T-helper 1 cell (primary cell): ENCODE results near the gene FICD.
"Not testable (repeated sequence)": the region's sequence is repeated elsewhere in the genome, so short reads cannot be mapped to it uniquely, and the experiment has no call there.

Experiments
- DNase-seq, 5 donors: peaks; one replicate each; pipeline ENCODE4 v3.0.0-alpha.2; 2012 to 2020
- total RNA-seq, 4 donors: gene quantifications; one replicate each; lab custom pipeline; 2026; lab: John Stamatoyannopoulos, UW

The FICD gene
- 4.4 to 5.6 (median 5.1) reads per million in 4 donors for total RNA-seq

DNA sequence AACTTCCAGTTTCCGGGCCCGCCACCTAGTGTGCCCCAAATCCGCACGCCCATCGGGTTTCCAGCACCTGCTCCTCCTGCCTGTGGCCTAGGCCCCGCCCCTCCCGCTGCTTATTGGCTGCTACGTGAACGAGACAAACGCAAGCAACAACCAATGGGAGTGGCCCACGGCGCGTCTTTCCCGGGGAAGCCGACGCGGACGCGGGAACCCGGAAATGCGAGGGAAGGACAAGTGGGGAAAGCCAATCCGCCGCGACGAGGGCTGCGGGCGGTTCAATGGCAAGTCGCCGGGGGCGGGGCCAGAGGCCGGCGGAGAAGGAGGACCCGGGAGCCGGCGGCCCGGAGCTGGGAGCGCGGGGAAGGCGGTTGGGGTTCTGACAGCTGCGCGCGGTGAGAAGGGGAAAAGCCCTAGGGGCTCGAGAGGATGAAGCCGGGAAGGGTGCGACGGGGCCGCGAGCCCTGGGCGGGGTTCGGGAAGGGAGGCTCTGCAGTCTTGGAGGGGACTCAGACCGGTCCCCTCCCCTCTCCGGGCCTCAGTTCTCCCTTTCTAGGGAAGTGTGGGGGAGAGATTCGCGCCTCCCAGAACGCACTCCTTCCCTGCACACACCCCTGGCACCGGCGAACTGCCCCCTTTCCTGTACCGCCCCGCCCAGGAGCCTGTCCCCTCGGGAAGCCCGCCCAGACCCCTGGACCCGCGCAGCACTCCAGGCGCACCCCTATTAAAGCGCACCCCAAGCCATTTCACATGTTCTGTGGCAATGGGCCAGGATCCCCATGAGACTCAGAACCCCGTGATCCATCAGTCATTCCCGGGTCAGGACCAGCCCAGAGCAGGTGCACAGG is at the start of gene FICD:
Gene FICD (plus strand): TSS at position 305 of the 842 bp plus-strand sequence. CDS start 1,696 bp downstream, outside the sequence.
- peak; percentile 99 to 100 (median 99) for DNase-seq

DNA sequence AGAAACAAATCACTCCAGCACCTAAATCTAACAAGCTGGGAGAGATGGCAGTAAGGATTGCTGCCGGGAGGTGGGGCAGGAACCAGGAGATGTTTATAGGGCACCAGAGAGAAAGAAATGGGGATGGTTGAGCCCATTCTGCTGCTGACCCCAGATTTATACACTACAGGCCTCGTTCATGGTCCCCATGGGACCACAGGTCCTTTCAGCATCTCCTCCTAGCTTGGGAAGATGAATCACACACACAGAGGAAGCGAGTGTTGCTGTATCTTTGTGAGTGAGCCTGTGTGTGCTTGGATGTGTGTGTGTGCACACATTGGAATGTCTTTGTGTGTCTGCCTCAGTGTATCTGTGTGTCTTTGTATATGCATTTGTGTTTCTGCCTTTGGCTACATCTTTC is 49.7 kb upstream of the FICD start:
- DNase-seq, result no peak

DNA sequence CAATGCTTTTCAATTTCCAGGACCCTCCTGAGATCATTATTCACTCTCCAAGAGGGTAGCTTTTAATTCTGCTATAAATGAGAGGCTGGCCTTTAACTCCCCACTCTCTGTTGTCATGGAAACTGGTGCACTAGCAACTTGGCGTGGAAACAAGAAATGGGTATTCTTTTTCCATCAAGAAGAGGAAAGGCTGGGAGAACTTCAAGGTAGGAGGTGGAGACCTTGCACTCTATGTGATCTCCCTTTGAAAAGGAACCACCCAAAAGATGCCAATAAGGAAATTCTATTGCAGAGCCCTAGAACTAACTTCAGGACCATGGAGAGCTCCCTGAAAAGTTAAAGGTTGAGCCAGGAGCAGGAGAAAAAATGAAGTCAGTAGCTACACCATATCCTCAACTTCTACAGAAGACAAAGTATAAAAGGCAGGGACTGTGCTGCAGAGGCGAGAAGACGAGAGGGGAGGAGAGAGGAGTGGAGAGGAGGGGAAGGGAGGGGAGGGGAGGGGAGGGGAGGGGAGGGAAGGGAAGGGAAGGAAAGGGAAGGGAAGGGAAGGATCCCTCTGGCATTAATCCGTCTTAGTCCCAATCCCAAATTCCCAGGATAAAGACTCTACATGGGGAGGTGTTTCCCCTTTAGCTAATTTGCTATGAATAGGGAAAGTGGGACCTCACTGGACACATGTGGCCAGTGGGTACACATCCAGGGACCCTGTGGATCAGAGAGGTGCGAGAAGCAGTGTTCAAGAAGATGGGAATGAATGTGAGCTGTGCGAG is 46.7 kb upstream of the FICD start:
- no peak for DNase-seq

DNA sequence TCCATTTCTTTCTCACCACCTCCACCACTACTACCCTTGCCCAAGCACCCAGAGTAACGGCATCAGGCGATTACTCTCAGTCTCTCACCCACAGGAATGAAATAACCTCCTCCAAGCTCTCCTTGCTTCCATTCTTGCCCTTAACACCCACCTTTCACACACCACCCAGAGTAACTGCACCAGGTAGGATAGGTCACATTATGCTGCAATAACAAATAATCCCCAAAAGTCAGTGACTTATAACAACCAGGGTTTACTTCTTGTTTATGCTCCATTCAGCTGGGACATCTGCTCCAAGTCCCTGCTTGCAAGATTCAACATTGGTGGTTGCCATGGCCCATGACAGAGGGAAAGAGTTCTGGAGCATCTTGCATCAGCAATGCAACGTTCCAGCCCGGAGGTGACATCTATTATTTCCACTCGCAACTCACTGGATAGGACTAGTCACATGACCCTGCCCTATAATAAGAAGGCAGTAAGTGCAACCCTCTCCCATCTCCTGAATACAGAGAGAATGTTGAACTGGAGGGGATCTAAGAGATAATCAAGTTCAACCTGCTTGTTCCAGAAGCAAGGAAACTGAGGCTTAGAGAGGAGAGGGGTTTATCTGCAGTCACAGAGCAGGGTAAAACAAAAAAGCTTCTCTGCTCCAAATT is 41.5 kb upstream of the FICD start:
- DNase-seq, result no peak

DNA sequence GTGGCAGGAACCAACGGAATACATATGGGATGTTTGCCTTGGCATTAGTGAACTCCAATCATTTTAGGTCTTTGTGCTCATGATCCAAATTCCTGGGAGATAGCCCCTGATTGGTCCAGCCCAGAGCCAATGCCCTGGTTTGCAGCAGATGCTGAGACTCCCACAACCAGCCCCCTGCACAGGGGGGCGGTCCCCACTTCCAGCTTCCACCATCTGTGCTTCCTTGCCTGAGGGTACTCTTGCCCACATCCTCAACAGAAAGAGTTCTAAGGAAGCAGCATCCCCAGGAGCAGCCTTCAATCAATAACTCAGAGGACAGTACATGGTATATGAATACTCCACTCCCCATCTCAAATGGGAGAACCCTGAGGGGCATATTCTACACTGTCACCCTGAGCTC is 39.7 kb upstream of the FICD start:
- DNase-seq, result no peak

DNA sequence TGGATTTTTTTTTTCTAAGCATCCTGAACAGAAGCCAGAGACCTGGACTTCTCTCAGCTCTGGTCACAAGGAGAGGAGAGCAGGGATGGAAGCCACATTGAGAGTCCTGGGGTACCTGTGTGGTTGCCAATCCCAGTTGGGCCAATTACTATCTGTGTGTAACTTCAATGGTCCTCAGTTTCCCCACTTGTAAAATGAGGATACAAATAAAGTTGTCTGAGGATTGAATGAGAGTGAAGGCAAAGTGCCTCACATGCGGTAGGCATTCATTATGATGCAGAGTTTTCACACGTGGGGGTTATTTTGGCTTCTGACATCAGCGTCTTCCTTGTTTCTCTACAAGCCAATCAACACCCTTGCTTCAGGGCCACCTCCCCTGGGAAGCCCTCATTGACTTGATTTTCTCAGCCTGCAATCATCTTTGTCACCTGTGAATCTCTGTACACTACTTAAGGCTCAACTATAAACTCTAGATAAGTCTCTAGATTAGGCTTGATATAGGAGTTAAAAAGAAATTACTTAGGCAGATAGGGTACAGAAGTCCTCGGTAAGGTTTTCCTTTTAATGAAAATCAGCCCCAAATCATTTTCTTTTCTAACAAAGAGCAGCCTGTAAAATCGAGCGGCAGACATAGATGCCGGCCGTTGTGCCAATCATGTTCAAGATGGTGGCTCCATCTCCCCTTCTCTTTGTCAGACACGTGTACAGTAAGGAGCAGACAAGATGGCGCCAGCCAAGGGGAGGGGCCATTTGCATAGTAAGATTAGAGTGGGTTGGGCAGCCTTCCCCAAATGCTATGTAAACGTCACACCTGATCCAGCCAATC is 37.8 kb upstream of the FICD start:
- no peak for DNase-seq

DNA sequence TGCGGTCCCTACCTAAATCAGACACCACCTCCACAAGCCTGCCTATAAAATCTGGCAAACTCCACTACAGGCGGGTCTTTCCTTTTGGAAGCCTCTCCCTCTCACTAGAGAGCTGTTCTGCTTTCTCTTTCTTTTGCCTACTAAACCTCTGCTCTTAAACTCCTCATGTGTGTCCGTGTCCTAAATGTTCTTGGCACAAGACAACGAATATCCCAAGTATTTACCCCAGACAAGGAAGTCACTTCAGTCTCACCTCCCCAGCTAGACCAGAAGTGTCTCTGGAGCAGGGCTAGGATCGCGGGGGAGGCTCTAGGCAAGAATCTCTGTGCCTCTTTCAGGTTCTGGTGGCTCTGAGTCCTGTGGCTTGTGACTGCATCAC is 37.2 kb upstream of the FICD start:
- DNase-seq, result no peak

DNA sequence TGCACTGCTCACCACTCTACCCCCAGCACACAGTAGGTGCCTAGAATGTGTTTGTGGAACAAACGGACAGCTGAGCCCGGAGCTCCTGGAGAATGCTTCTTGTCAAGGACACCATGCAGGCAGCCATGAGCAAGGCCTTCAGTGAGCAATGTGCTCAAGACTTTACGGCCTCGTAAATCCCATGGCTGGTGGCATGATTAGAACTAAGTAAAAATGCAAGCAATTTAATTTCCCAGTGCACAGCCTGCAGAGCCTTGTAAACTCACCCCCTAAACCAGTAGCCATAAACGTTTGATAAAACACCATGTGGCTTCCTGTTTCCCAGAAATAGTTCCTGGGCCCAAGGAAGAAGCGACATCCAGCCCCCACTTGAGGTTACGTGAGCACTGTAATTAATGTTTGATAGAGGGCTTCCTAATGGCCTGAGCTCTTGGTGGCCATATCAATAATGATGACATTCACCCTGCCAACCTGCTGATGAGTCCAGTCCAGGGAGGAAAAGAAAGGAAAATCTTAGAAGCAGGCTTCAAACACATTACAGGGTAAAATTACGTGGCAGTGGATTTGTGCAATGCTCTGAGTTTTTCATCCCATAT is 36.4 kb upstream of the FICD start:
- DNase-seq, result no peak

DNA sequence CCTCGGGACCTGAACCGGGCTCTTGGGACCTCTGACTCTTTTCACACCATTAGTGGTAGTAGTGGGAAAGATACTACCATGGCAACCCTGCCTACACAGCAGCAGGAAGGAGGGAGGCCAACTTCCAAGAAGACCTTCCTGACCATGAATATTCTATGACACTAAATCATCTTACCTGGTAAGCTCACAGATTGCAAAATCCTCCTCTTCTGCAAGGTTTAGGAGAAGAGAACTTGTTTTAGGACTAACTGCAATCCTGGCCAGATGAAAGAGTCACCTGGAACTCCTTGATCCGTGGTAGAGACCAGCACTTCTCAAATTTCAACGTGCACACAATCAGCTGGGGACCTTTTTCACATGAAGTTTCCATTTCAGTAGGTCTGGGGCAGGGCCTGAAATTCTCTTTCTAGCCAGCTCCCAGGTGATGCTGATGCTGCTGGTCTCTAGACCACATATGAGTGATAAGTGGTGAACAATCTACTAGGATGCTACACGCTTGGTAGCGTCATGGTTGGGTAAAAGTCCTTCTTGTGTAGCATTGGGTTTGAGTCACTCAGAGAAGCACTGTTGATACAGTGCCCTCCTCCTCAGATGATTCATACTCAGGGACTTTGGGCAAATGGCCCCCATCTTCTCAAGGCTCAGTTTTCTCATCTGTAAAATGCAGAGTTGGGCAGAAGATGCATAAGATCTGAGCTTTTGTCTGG is 35.6 kb upstream of the FICD start:
- no peak for DNase-seq

DNA sequence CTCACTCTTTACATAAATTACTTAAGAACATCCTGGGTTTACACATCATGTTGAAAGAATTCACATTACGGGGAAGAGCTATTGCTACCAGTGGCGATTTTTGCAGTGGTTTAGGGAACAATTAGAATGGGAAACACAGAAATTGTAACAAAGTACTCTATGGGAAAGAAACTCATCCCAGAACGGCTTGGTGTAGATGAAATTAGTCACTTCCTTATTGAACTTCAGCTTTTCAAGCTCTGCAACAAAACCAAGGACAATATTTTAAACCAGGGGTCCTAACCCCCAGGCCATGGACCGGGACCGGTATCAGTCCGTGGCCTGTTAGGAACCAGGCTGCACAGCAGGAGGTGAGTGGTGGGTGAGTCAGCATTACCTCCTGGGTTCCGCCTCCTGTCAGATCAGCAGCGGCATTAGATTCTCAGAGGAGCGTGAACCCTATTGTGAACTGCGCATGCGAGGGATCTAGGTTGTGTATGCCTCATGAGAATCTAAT is 32.3 kb upstream of the FICD start:
- DNase-seq, result no peak

DNA sequence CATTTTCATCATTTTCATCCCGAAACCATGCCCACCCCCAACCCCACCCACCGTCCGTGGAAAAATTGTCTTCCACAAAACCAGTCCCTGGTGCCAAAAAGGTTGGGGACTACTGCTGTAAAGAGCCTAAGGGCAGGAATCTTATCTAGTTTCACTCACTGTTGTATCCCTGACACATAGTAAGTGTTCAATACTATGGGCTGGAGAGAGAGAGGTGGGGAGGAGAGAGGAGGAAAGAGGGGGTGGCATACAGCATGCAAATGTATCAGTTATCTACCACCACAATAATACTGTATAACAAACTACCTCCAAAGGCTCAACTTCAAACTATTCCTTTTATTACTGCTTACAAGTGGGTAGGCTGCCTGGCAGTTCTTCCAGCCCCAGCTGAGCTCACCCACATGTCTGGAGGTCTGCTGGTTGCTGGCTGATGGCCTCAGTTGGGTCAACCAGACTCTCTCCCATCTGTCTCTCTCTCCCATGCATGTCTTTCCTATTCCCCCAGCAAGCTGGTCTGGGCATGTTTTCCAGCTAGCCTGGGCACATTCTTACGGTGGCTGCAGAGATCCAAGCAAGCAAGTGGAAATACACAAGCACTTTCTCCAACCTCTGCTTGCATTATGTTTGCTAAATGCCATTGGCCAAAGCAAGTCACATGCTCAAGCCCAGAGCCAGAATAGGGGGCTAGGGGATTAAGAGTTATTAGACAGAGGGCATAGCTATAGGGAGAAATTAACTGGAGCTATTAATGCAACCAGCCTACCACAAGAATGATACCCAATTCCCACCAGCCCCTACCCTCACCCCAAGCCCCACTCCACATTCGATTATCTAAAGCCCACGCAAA is 31.6 kb upstream of the FICD start:
- no peak for DNase-seq

DNA sequence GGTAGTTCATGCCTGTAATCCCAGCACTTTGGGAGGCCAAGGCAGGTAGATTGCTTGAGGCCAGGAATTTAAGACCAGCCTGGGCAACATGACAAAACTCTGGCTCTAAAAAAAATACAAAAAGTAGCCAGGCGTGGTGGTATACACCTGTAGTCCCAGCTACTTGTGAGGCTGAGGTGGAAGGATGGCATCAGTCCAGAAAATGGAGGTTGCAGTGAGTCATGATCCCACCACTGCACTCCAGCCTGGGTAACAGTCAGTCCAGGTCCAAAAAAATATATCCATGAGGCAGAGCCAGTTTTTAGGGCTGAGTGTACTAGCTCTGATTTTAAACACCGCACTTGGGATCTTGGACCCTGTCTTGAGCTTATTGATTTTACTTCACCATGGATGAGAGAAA is 30.6 kb upstream of the FICD start:
- DNase-seq, result no peak

DNA sequence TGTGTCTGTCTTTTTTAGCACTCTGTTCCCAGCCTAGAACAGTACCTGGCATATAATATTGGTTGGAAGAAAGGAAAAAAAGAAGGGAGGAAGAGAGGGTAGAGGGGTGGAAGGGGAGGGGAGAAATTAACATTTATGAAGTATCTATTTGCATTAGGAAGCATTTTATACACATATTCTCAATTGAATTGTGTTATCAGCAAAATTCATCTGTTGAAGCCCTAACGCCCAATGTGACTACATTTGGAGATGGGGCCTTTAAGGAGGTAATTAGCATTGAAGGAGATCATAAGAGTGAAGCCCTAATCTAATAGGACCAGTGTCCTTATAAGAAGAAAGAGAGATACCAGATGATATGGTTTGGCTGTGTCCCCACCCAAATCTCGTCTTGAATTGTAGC is 30.2 kb upstream of the FICD start:
- DNase-seq, result no peak

DNA sequence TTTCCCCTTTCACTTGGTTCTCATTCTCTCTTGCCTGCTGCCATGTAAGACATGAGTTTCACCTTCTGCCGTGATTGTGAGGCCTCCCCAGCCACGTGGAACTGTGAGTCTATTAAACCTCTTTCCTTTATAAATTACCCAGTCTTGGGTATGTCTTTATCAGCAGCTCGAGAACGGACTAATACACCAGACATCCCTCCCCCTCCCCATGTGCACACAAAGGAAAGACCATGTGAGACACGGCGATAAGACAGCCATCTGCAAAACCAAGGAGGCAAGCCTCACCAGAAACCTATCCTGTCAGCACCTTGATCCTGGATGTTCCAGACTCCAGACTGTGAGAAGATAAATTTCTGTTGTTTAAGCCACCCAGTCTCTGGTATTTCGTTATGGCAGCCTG is 29.7 kb upstream of the FICD start:
- DNase-seq, result not testable (repeated sequence)

DNA sequence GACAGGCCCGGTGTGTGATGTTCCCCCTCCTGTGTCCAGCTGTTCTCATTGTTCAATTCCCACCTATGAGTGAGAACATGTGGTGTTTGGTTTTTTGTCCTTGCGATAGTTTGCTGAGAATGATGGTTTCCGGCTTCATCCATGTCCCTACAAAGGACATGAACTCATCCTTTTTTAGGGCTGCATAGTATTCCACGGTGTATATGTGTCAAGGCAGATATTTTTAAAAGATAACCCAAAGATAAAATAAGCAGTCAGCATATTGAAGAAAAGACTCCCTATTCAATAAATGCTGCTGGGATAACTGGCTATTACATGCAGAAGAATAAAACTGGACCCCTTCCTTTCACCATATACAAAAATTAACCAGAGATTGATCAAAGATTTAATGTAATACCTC is 28.0 kb upstream of the FICD start:
- not testable (repeated sequence) for DNase-seq

DNA sequence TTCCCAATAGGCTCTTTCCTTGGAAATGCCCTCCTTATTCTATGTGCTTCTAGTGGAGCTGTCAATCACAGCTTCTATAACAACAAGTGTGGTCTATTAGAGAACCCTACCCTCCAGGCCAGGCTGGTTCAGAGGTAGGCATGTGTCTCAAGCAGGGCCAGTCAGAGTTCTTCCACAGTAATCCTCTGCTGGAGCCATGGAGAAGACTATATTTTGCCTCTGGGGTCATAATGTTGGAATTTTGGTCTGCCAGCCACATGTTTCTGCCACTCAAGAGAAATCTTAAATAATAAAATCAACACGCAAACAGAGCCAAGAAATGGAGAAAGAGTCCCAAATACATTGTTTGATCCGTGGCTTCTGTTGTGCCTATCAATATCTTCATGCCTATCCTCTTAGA is 23.8 kb upstream of the FICD start:
- no peak for DNase-seq

DNA sequence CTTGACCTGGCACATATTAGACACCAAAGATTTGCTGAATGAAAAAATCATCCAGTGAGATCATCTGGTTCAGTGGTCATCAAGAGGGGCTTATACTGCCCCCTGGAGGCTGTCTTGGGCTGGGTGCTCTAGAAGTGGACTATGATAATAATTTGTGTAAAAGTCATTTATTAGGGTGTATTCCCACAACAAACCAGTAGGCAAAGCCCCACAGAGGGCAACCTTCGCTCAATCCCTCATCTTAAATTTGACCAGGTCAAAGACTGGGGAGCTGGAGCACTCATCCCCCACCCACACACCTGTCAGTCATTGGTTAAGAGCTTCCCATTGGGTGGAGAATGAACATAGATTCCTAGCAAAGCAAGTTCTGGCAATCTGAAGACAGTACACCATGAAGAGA is 20.0 kb upstream of the FICD start:
- no peak for DNase-seq

DNA sequence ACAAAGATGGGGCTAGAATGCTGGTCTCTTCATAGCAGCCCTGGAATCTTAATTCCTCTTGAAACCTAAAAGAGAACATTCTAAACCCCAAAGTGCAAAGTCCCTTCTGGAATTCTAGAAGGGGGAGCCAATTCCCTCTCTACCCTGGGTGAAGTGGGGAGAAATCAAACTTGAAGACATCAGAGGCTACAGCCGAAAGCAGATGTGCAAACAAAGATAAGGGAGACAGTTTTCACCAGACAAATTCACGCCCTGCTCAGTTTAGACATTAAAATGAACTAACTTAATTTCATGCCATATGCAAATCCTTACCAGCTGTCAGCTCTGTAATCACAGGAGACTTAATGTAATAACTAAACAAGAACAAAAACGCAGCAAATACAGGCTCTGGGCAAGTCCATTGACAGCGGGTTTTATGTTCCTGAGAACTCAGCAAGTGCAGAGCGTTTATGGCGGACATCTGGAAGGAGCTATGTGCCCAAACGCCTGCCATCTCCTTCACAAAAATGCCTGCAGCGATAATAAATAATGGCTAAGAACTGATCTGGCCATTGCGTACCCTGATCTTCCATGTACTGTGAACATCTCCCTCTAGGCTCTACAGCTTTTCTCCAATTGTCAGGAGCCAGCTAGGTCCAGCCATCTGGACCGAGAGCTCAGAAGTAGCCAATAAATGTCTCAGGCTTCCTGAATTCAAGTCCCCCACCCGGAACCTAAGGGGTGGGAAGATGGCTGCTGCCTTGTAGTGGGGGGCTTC is 19.1 kb upstream of the FICD start:
- DNase-seq, result no peak

DNA sequence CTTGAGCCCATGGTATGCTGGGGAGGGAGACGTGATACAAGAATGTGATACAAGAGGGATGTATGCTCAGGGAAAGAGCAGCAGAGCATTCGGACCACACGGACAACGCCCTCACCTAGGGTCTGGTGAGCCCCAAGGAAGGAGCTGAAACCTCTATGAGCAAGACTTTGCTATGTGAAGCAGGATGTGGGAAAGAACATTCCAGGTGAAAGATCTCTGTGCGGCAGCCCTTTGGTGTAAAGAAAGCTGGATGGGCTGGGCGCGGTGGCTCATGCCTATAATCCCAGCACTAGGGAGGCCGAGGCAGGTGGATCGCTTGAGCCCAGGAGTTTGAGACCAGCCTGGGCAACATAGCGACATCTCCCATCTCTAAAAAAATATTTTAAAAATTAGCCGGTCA is 16.9 kb upstream of the FICD start:
- DNase-seq, result no peak

DNA sequence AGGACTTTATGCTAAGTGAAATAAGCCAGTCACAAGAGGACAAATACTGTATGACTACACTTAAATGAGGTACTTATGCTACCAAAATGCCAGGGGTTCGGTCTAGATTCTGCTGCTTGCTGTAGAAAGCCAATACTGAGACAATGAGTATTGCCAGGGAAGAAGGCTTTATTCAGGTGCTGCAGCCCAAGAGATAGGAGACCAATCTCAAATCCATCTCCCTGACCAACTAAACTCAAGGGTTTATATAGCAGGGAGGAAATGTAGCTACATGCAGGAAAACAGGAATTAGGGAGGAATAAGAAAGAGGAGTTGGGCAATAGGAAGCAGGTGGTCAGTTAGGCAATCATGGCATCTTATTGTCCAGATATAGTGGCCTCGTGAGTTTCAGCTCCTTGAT is 12.2 kb upstream of the FICD start:
- no peak for DNase-seq
